Activated gamma-delta T cell treated with anti-CD3 and anti-CD28 coated beads, Interleukin-2, amount 50 U/mL, for 16 hours (primary cell): ENCODE measurements around the gene NR4A1.
A peak's percentile ranks its signal among the peaks of the same experiment; 100 is the strongest.

Experiments
- DNase-seq: peaks from one replicate; pipeline ENCODE4 v3.0.0-alpha.2; 2020; ENCODE audit warnings: low read depth

NR4A1 gene

GRCh38 chr12:52041695-52042123, 9.5 kb upstream of the NR4A1 start:
- DNase-seq: peak; percentile 40

DNA sequence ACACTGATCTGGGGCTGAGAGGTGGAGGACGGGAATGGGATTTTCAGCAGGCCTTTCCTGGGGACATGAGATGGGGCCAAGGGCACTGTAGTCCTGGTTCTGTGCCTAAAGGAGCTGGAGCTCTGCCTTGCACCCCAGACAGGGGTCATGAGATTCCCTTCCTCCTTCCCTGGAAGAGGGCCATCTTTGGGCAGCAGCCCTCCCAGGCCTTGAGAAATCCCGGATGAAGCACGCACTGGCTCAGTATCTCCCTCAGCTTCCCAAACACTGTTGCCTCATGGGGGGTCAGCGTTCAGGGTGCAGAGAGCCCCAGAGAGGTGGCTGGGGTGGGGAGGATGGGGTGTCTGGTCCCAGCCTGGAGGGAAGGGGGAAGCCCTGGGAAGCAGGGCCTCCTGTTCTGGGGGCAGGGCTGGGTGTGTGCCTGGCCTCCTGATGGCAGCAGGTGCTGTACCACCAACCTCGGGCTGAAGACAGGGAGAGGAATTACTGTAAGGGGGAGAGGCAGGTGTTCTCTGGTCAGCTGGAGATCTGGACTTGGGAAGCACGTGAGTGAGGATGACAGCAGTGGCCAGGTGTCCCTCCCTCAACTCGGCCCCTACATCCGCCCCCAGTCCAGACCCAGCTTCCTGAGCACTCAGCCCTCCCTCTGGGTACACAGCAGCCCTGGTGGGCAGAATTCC, 8.4 kb upstream of the NR4A1 start:
- DNase-seq: no peak

- no peak for DNase-seq
Measured at GRCh38 chr12:52043386-52044212, 7.6 kb upstream of the NR4A1 start.

DNA sequence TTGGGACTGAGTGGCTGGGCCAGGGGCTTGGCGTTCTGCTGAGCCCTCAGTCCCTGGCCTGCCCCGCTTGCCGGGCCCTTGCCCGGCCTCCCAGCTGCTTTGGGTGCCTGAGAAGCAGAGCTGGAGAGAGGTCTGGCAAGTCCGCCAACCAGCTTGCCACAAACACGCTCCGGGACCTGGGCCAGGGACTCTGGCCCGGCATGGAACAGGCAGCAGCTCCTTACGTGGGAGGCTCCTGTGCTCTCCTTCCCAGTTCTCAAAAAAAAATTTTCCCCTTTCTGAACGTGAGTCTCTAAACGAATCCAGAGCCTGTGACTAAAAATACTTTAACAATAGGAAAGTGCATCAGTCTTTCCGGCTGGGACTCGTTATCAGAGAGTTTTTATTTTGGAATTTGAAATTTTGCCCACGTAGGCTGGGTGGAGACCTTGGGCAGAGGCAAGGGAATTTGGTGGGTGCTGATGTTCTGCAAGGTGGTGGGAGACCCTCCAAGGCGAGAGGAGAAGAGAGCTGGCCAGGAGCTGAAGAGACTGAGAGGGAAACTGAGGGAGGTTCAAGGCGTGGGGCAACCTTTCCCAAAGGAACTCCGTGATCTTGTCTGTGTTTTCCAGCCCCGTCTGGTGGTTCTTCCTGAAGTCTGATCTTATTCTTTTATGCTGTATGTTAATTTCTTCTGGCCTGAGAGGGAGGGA, 6.8 kb upstream of the NR4A1 start:
- DNase-seq: no peak

DNA sequence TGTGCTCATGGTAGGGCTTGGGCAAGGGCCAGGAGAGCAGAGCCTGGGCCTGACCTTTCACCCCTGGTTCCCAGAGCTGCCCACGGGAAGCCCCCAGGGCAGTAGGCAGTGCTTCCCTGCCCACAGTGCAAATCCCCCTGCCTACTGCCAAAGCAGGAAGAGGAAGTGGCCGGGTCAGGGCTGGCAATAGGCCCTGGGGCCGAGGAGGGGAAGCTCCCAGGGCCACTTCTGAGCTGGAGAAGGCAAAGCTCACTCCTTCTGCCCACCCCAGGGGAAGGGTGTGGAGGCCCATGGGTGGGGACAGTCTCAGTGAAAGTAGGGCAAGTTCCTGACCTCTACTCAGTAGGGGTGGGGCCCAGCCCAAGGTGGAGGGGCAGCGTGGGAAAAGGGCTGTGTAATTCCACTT, 5.4 kb upstream of the NR4A1 start:
- no peak for DNase-seq

GRCh38 chr12:52046859-52047258, 4.4 kb upstream of the NR4A1 start:
- DNase-seq: no peak

DNA sequence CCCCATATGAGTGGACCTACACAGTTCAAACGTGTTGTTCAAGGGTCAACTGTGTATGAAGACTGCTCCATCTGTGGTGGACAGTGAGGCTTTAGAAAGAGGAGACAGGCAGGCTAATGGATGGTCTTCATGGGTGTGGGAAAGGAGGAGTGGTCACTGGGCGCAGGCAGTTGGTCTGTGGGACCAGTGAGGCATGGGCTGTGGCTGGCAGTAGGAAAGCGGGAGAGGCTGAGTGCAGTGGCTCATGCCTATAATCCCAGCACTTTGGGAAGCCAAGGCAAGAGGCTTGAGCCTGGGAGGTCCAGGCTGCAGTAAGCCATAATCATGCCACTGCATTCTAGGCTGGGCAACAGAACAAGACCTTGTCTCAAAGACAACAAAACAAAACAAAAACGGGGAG, 2.0 kb upstream of the NR4A1 start:
- DNase-seq: no peak

DNA sequence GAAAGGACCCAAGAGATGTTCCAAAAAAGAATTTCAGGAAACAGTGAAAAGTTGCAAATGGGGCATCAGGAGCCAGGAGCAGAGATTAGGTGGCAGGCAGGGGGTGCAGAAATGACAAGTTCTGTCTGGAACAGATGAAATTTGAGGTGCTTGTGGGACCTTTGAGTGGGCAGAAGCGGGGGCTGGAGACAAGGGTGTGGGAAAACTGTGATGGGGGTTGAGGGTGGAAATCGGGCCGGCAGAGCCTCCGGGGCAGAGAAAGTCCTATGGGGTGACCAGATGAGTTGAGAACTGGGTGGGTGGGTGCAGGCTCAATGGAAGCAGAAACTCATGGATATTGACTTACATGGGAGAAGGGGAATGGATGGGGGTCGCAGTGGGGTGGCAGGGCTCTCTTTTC, 1.6 kb upstream of the NR4A1 start:
- DNase-seq: no peak

GRCh38 chr12:52050116-52050757, 1.0 kb upstream of the NR4A1 start:
- DNase-seq: no peak

- DNase-seq: no peak
Measured at GRCh38 chr12:52052468-52053186, 1.4 kb downstream of the NR4A1 start.

GRCh38 chr12:52053536-52054209, 2.4 kb downstream of the NR4A1 start:
- no peak for DNase-seq

GRCh38 chr12:52054231-52054832, 3.1 kb downstream of the NR4A1 start:
- DNase-seq: no peak

DNA sequence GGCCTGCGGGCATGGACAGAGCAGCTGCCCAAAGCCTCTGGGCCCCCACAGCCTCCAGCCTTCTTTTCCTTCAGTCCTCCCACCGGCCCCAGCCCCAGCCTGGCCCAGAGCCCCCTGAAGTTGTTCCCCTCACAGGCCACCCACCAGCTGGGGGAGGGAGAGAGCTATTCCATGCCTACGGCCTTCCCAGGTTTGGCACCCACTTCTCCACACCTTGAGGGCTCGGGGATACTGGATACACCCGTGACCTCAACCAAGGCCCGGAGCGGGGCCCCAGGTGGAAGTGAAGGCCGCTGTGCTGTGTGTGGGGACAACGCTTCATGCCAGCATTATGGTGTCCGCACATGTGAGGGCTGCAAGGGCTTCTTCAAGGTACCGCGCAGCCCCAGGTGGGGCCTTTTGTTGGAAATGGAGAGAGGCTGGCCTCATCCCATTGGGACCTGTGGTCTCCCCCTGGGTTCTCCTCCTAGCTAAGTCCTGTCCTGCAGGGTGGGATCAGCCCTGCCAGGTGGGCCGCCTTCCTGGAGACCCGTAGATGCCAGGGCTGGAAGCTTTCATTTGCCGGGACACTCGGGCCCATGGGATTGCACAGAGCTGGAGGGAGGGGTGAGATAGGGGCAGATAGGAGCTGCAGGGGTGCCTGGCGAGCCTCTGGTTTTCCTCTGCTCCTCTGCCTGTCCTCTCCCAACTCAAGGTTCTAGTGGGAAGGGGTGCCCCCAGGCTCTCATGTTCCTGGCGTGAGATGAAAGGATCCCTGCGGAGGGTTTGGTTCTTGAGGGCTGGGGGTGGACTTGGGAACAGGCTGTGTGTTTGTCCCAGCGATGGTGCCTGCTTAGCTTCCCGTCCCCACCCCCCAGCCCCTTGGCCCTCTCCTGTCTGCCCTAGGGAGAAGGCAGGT, 3.8 kb downstream of the NR4A1 start:
- no peak for DNase-seq

DNA sequence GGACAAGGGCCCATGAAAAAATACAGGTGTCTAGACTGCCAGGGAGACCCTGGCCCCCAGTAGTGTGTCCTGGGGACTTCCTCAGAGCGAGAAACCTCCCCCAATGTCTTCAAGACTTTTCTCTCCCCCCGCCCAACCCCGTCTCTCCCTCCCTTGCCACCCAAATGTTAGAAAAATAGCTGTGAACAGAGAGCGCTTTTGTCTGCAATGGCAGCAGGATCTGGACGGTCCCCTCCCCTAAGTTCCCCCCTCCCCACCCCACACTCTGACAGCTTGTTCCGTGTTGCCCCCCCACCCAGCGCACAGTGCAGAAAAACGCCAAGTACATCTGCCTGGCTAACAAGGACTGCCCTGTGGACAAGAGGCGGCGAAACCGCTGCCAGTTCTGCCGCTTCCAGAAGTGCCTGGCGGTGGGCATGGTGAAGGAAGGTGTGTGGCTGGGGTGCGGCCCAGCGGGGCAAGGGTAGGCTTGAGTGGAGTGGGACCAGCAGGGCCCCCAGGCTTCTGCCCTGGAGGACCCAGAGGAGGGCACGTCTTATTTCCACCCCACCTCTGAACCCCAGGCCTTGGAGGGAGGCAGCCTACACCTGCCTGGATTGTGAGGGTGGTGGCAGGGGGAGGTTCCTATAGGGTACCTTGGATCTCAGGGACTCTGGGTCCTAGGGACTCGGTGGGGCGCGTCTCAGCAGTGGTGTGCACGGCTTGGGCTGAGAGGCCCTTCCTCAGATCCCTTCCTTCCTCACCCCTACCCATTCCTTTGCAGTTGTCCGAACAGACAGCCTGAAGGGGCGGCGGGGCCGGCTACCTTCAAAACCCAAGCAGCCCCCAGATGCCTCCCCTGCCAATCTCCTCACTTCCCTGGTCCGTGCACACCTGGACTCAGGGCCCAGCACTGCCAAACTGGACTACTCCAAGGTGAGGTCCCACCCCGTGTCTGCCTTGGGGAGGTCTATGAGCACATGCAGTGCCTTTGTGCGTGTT, 4.8 kb downstream of the NR4A1 start:
- DNase-seq: no peak

GRCh38 chr12:52056801-52057637, 5.8 kb downstream of the NR4A1 start:
- DNase-seq: no peak

- no peak for DNase-seq
Measured at GRCh38 chr12:52057638-52058576, 6.7 kb downstream of the NR4A1 start.
